ENCODE data around the gene TBXAS1.
"Not testable (repeated sequence)": the region's sequence is repeated elsewhere in the genome, so short reads cannot be mapped to it uniquely, and the experiment has no call there.

GRCh38 chr7:139835848-139836247 lies 6.8 kb downstream of the TBXAS1 start:
- not testable (repeated sequence) for TF ChIP-seq CTCF (IDR thresholded peaks at IDR 0.05; ENCODE audit: low read depth, low read length, poor library complexity, severe bottlenecking); EZH2phosphoT487 (IDR thresholded peaks at IDR 0.05; ENCODE audit: borderline replicate concordance, low read length)

Measured in DOHH2 (cell line).